GM12878 (cell line): Measurements from ENCODE around the gene STARD3. TPM values are rescaled to one million over a fixed set of nuclear protein-coding genes. Genes with fewer than 3 reads are reported as not detected.

Source experiments
- ATAC-seq: fragments of 200-7000 bp; cut with Tn5 transposase; 3 replicates; pipeline ENCODE4 v1.9.1; 2020; ENCODE audit warnings: mild to moderate bottlenecking, moderate library complexity
- BruUV-seq: library from RNA; stranded (reverse); fragments of 400-500 nt; replicated peaks from 2 replicates; lab custom pipeline; 2021; lab: Mats Ljungman, UMichigan
- CTCF ChIA-PET: fragments of 300-600 bp; sonication (Branson Sonifier 250); formaldehyde crosslinking; extraction: SDS; loops from one replicate; lab custom pipeline; 2021; ENCODE audit warnings: inconsistent platforms; lab: Yijun Ruan, JAX
- POLR2A ChIA-PET: fragments of 350-600 bp; formaldehyde crosslinking; extraction: SDS; loops from one replicate; lab custom pipeline; 2021; ENCODE audit warnings: inconsistent platforms; lab: Charles Lee
- RAD21 ChIA-PET: fragments of 300-600 bp; sonication (Branson Sonifier 250); formaldehyde crosslinking; loops from one replicate; lab custom pipeline; 2023; ENCODE audit warnings: antibody characterized with exemption; ENCODE audit not compliant: unreplicated experiment; lab: Charles Lee
- SMC1A ChIA-PET: fragments of 300-600 bp; sonication (Branson Sonifier 250); formaldehyde crosslinking; loops from one replicate; lab custom pipeline; 2023; ENCODE audit not compliant: unreplicated experiment, uncharacterized antibody; lab: Charles Lee
- DNase-seq: peaks from one replicate; pipeline ENCODE4 v3.0.0-alpha.2; 2011; ENCODE audit warnings: low read depth, low spot score
- FAIRE-seq: peaks from 3 replicates; lab custom pipeline; 2011; peaks lifted over from hg19 to GRCh38; lab: Jason Lieb, UNC
- H2AFZ ChIP-seq: 2 replicates; pipeline ENCODE4 v1.6.0; 2011; ENCODE audit warnings: low read depth, low read length, control low read depth; ENCODE audit not compliant: control insufficient read depth
- H3K27ac ChIP-seq: 2 replicates; pipeline ENCODE4 v1.5.1; 2011; ENCODE audit warnings: control low read depth; ENCODE audit not compliant: control insufficient read depth, insufficient read depth
- H3K27me3 ChIP-seq, 2 experiments: replicated peaks in 1 of 2; 2 replicates each; pipeline versions ENCODE4 v1.6.0 to v1.6.1; 2011; ENCODE audit warnings: low read length in 1 of 2; ENCODE audit not compliant: control insufficient read depth in 2 of 2, insufficient read depth in 2 of 2
- H3K36me3 ChIP-seq, 2 experiments: 2 replicates each; pipeline ENCODE4 v1.5.1; 2011; ENCODE audit warnings: low read length in 1 of 2; ENCODE audit not compliant: control insufficient read depth in 2 of 2, insufficient read depth in 2 of 2
- H3K4me1 ChIP-seq: 2 replicates; pipeline ENCODE4 v1.6.1; 2011; ENCODE audit warnings: mild to moderate bottlenecking, low read length, moderate library complexity, mixed read lengths; ENCODE audit not compliant: control insufficient read depth, insufficient read depth
- H3K4me2 ChIP-seq: 2 replicates; pipeline ENCODE4 v1.6.0; 2011; ENCODE audit warnings: control low read depth; ENCODE audit not compliant: control insufficient read depth, insufficient read depth
- H3K4me3 ChIP-seq: fragments of 200-600 bp; sonication (generic); 2 replicates; pipeline ENCODE4 v1.5.1; 2016
- H3K79me2 ChIP-seq: 2 replicates; pipeline ENCODE4 v1.6.0; 2011; ENCODE audit warnings: low read length; ENCODE audit not compliant: control insufficient read depth, insufficient read depth
- H3K9ac ChIP-seq: 2 replicates; pipeline ENCODE4 v1.8.0; 2011; ENCODE audit warnings: low read length, control low read depth, mixed read lengths; ENCODE audit not compliant: control insufficient read depth, insufficient read depth
- H3K9me3 ChIP-seq: replicated peaks from 3 replicates; pipeline ENCODE4 v1.5.1; 2011; ENCODE audit warnings: mild to moderate bottlenecking, low read length; ENCODE audit not compliant: control insufficient read depth, insufficient read depth
- H4K20me1 ChIP-seq: 2 replicates; pipeline ENCODE4 v1.6.0; 2011; ENCODE audit not compliant: control insufficient read depth, insufficient read depth
- BACH1 ChIP-seq: fragments of 450-650 bp; IDR thresholded peaks from 2 replicates; pipeline ENCODE4 v1.6.1; 2017; ENCODE audit warnings: mild to moderate bottlenecking, borderline replicate concordance
- GATAD2B ChIP-seq: fragments of 450-650 bp; conservative IDR thresholded peaks from 2 replicates; pipeline ENCODE4 v1.6.1; 2017; ENCODE audit warnings: low read depth, mild to moderate bottlenecking, moderate library complexity
- RCOR1 ChIP-seq: conservative IDR thresholded peaks from 2 replicates; pipeline ENCODE4 v1.6.1; 2012; ENCODE audit warnings: low read depth, low read length, improper control_type of control experiment
- RFX5 ChIP-seq: IDR thresholded peaks from 2 replicates; pipeline ENCODE4 v1.6.1; 2011; ENCODE audit warnings: low read depth, low read length, improper control_type of control experiment
- SIX5 ChIP-seq: IDR thresholded peaks from 2 replicates; pipeline ENCODE4 v1.6.1; 2011; ENCODE audit warnings: mild to moderate bottlenecking, low read depth, low read length, moderate library complexity; ENCODE audit not compliant: severe bottlenecking
- SMARCA5 ChIP-seq: fragments of 450-650 bp; IDR thresholded peaks from 2 replicates; pipeline ENCODE4 v1.6.1; 2017; ENCODE audit warnings: mild to moderate bottlenecking
- SREBF2 ChIP-seq: IDR thresholded peaks from 2 replicates; pipeline ENCODE4 v1.6.1; 2012; ENCODE audit warnings: mild to moderate bottlenecking, low read length
- SUPT20H ChIP-seq: IDR thresholded peaks from 2 replicates; pipeline ENCODE4 v1.6.1; 2011; ENCODE audit warnings: low read depth, mild to moderate bottlenecking, low read length, moderate library complexity, borderline replicate concordance; ENCODE audit not compliant: control insufficient read depth
- SUZ12 ChIP-seq: fragments of 200-600 bp; sonication (generic); IDR thresholded peaks from one replicate; pipeline ENCODE4 v1.6.1; 2018; ENCODE audit warnings: antibody characterized with exemption, mild to moderate bottlenecking; ENCODE audit not compliant: unreplicated experiment
- YBX1 ChIP-seq: fragments of 450-650 bp; IDR thresholded peaks from 2 replicates; pipeline ENCODE4 v1.6.1; 2016; ENCODE audit warnings: antibody characterized with exemption
- WGBS: methylation state at CpG from one replicate; pipeline ENCODE4 v1.1.6; 2016; ENCODE audit warnings: low lambda C conversion rate; ENCODE audit not compliant: insufficient replicate concordance, insufficient coverage; ENCODE audit errors: missing lambda C conversion rate; 5-methylcytosine and 5-hydroxymethylcytosine counted together
- in situ Hi-C: fragments of 300-500 bp; cut with MboI; formaldehyde crosslinking; loops from 9 replicates; pipeline ENCODE4 v1.14.3; 2018; ENCODE audit warnings: mixed read lengths
- intact Hi-C: fragments of 100-400 bp; cut with micrococcal nuclease; formaldehyde crosslinking; loops from one replicate; pipeline ENCODE4 v1.14.2; 2022; ENCODE audit not compliant: unreplicated experiment
- polyA plus RNA-seq, 11 experiments: library from polyadenylated mRNA; depleted of rRNA in 4 of 11; unstranded in 6 of 11; stranded (reverse) in 5 of 11; fragments of >200 nt; fragmentation: Nextera tagmentation in 4 of 11; fragmentation: Illumina TruSeq in 1 of 11; extraction: Ambion mirVana in 4 of 11; extraction: Trizol in 1 of 11; gene quantifications; 1 replicate in 1 of 11; 2 replicates in 10 of 11; pipeline versions ENCODE4 v1.2.1 to v1.2.3, GENCODE V29; 2011 to 2016; ENCODE audit warnings: inconsistent platforms in 2 of 11, missing spikeins in 2 of 11, low read depth in 1 of 11
- total RNA-seq, 4 experiments: library from RNA; depleted of rRNA in 3 of 4; stranded (reverse); fragments of >200 nt in 3 of 4; fragmentation: Illumina TruSeq in 1 of 4; extraction: Trizol in 1 of 4; gene quantifications; 2 replicates each; pipeline versions ENCODE4 v1.2.1 to v1.2.3, GENCODE V29; 2013 to 2021
- TF ChIP-seq, protein P1 (sequence below), 3 experiments: IDR thresholded peaks in 2 of 3; conservative IDR thresholded peaks in 1 of 3; 2 replicates each; pipeline ENCODE4 v1.5.1; 2011; ENCODE audit warnings: low read depth in 3 of 3, low read length in 3 of 3, mild to moderate bottlenecking in 3 of 3, control low read depth in 2 of 3, moderate library complexity in 2 of 3, inconsistent platforms in 1 of 3, mixed read lengths in 1 of 3; ENCODE audit not compliant: control insufficient read depth in 2 of 3, insufficient read depth in 1 of 3; ENCODE audit errors: extremely low read depth in 1 of 3
- TF ChIP-seq, protein P2 (sequence below): fragments of 450-650 bp; IDR thresholded peaks from 2 replicates; pipeline ENCODE4 v1.6.1; 2017; ENCODE audit warnings: low read depth, mild to moderate bottlenecking, moderate library complexity
- TF ChIP-seq, protein P3 (sequence below): IDR thresholded peaks from 2 replicates; pipeline ENCODE4 v1.6.1; 2011; ENCODE audit warnings: borderline replicate concordance, low read depth, mild to moderate bottlenecking, moderate library complexity, mixed read lengths, low read length; ENCODE audit not compliant: insufficient read depth; ENCODE audit errors: extremely low read length
- TF ChIP-seq, protein P4 (sequence below): fragments of 450-650 bp; formaldehyde crosslinking; IDR thresholded peaks from 2 replicates; pipeline ENCODE4 v1.4.0; 2022; ENCODE audit warnings: mild to moderate bottlenecking, moderate library complexity

Gene STARD3
- total and polyA plus RNA-seq, 10 of the 15 experiments (the other 5 are each of a cell fraction or from before 2014, with no cell fraction given): 0.08 to 62.7 (median 27.5) TPM

DNA sequence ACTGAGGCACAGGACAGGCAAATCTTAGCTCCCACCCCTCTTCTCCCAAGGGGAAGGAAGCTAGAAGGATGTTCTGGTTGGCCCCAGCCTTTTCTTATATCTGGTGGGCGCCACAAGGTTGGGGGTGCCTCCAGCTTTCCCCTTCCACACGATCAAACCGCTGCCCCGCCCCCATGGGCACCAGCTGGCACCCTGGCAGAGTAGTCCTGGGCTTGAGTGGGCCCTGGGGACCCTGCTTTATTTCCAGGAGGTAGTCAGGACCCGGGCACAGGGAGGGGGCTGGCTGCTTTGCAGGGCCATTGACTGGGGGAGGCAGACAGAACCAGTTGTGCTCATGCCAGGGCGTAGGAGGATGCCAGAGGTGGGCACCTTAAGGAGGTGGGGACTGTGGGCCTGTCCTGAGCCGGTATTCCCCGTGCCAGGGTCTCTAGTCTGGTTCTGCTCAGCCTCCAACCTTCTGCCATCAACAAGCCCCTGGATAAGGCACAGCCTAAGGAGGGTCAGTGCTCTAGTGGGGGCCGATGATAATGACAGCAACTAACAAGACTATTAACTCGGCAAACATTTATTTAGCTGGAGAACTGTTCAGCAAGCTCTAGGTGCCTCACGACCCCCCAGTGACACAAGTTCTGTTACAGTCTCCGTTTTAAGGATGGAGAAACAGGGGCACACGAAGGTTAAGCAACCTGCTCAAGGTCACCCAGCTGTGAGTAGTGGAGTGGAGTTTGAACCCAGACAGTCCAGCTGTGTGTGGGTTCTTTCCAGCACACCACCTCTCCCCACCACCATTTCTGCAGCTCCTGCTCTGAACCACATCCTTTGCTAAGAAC, 17.8 kb upstream of the STARD3 start:
- ChIA-PET RAD21 (interaction anchor here (1.0 to 5.6 kb wide), 3 partner anchors 69 to 408 kb away, joined by 4 to 54 read pairs (median 12); partner anchors contain the start of gene MIEN1), SMC1A (interaction anchor here (0.7 to 1.7 kb wide), 6 partner anchors 32 to 361 kb away, joined by 3 to 8 read pairs (median 3); partner anchors contain the start of gene PSMD3), POLR2A (no interaction called here), CTCF (interaction anchor here (0.6 to 8.9 kb wide), 13 partner anchors 18 to 407 kb away, joined by 3 to 225 read pairs (median 5); partner anchors contain the start of genes MIEN1, PGAP3, PNMT and PSMD3)
- Histone ChIP-seq H3K27me3 (no peaks in the 10 kb centered on the region; a peak in 2 of 4 replicates), H3K4me2 (no peak overlapping the region), H3K9ac (no peak overlapping the region), H3K9me3 (no peaks in the 10 kb centered on the region), H3K27ac (no peak overlapping the region), H3K36me3 (no peaks in the 10 kb centered on the region), H2AFZ (no peak overlapping the region), H3K4me1 (peaks cover 5% of the 10 kb centered on the region), H4K20me1 (no peaks in the 10 kb centered on the region), H3K79me2 (no peaks in the 10 kb centered on the region), H3K4me3 (no peak overlapping the region)
- no peak for ATAC-seq
- FAIRE-seq: peak; percentile 49
- no TSS peak for BruUV-seq
- intact Hi-C loops: no loop called here
- WGBS: 63% methylated on average over 13 of the region's 13 CpGs
- in situ Hi-C loops: no loop called here
- DNase-seq: no peak
- TF ChIP-seq SMARCA5: no peak
- TF ChIP-seq, protein P1, sequence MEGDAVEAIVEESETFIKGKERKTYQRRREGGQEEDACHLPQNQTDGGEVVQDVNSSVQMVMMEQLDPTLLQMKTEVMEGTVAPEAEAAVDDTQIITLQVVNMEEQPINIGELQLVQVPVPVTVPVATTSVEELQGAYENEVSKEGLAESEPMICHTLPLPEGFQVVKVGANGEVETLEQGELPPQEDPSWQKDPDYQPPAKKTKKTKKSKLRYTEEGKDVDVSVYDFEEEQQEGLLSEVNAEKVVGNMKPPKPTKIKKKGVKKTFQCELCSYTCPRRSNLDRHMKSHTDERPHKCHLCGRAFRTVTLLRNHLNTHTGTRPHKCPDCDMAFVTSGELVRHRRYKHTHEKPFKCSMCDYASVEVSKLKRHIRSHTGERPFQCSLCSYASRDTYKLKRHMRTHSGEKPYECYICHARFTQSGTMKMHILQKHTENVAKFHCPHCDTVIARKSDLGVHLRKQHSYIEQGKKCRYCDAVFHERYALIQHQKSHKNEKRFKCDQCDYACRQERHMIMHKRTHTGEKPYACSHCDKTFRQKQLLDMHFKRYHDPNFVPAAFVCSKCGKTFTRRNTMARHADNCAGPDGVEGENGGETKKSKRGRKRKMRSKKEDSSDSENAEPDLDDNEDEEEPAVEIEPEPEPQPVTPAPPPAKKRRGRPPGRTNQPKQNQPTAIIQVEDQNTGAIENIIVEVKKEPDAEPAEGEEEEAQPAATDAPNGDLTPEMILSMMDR (IDR thresholded peaks at IDR 0.05 in 2 of 3, conservative IDR thresholded peaks at IDR 0.05 in 1 of 3; ENCODE audit: control insufficient read depth in 2 of 3, extremely low read depth in 1 of 3, insufficient read depth in 1 of 3, low read depth in 3 of 3, low read length in 3 of 3): 0 out of 6 replicates have a peak, but pooled peaks of 1 of the 3 experiments have one; percentile 3
- TF ChIP-seq GATAD2B: 0 out of 2 replicates have a peak, but pooled peaks have one; percentile 19
- no peak for TF ChIP-seq SUZ12
- TF ChIP-seq SREBF2: no peak
- TF ChIP-seq, protein P2, sequence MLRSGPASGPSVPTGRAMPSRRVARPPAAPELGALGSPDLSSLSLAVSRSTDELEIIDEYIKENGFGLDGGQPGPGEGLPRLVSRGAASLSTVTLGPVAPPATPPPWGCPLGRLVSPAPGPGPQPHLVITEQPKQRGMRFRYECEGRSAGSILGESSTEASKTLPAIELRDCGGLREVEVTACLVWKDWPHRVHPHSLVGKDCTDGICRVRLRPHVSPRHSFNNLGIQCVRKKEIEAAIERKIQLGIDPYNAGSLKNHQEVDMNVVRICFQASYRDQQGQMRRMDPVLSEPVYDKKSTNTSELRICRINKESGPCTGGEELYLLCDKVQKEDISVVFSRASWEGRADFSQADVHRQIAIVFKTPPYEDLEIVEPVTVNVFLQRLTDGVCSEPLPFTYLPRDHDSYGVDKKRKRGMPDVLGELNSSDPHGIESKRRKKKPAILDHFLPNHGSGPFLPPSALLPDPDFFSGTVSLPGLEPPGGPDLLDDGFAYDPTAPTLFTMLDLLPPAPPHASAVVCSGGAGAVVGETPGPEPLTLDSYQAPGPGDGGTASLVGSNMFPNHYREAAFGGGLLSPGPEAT: no peak
- TF ChIP-seq RCOR1: no peak
- no peak for TF ChIP-seq SIX5
- TF ChIP-seq, protein P3, sequence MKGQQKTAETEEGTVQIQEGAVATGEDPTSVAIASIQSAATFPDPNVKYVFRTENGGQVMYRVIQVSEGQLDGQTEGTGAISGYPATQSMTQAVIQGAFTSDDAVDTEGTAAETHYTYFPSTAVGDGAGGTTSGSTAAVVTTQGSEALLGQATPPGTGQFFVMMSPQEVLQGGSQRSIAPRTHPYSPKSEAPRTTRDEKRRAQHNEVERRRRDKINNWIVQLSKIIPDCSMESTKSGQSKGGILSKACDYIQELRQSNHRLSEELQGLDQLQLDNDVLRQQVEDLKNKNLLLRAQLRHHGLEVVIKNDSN: no peak
- no peak for TF ChIP-seq RFX5
- TF ChIP-seq, protein P4, sequence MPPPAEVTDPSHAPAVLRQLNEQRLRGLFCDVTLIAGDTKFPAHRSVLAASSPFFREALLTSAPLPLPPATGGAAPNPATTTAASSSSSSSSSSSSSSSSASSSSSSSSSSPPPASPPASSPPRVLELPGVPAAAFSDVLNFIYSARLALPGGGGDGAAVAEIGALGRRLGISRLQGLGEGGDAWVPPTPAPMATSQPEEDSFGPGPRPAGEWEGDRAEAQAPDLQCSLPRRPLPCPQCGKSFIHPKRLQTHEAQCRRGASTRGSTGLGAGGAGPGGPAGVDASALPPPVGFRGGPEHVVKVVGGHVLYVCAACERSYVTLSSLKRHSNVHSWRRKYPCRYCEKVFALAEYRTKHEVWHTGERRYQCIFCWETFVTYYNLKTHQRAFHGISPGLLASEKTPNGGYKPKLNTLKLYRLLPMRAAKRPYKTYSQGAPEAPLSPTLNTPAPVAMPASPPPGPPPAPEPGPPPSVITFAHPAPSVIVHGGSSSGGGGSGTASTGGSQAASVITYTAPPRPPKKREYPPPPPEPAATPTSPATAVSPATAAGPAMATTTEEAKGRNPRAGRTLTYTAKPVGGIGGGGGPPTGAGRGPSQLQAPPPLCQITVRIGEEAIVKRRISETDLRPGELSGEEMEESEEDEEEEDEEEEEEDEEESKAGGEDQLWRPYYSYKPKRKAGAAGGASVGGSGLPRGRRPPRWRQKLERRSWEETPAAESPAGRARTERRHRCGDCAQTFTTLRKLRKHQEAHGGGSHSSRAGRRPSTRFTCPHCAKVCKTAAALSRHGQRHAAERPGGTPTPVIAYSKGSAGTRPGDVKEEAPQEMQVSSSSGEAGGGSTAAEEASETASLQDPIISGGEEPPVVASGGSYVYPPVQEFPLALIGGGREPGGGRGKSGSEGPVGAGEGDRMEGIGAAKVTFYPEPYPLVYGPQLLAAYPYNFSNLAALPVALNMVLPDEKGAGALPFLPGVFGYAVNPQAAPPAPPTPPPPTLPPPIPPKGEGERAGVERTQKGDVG (CRISPR knock-in tag): no peak
- TF ChIP-seq SUPT20H: no peak
- TF ChIP-seq BACH1: no peak
- no peak for TF ChIP-seq YBX1
